Glutamatergic neuron (in vitro differentiated cells): Measurements from ENCODE around the gene CHPT1. TPM values are rescaled to one million over a fixed set of nuclear protein-coding genes. Genes with fewer than 3 reads are reported as not detected.

ENCODE experiments used
- DNase-seq: peaks from one replicate; pipeline ENCODE4 v3.0.0; 2022
- H3K27ac Mint-ChIP-seq: one replicate; pipeline ENCODE4 v1.8.0; 2020; ENCODE audit warnings: mild to moderate bottlenecking, mixed read lengths, inconsistent platforms; ENCODE audit not compliant: unreplicated experiment
- H3K27me3 Mint-ChIP-seq: one replicate; pipeline ENCODE4 v1.8.0; 2020; ENCODE audit warnings: mild to moderate bottlenecking, moderate library complexity, mixed read lengths, inconsistent platforms; ENCODE audit not compliant: unreplicated experiment
- H3K36me3 Mint-ChIP-seq: one replicate; pipeline ENCODE4 v1.8.0; 2020; ENCODE audit warnings: mild to moderate bottlenecking, mixed read lengths, inconsistent platforms; ENCODE audit not compliant: unreplicated experiment
- H3K4me1 Mint-ChIP-seq: one replicate; pipeline ENCODE4 v1.8.0; 2020; ENCODE audit warnings: mild to moderate bottlenecking, low read depth, mixed read lengths, inconsistent platforms; ENCODE audit not compliant: unreplicated experiment
- H3K4me3 Mint-ChIP-seq: one replicate; pipeline ENCODE4 v1.8.0; 2020; ENCODE audit warnings: mild to moderate bottlenecking, mixed read lengths, inconsistent platforms; ENCODE audit not compliant: unreplicated experiment
- H3K9me3 Mint-ChIP-seq: one replicate; pipeline ENCODE4 v1.8.0; 2020; ENCODE audit warnings: mild to moderate bottlenecking, moderate library complexity, mixed read lengths, inconsistent platforms; ENCODE audit not compliant: unreplicated experiment
- total RNA-seq: library from RNA; stranded (reverse); fragmentation: NEBNext Ultra II Directional; extraction: Animal tissue kit (Norgen Biotek cat#: 25700); gene quantifications from one replicate; pipeline ENCODE4 v1.2.1, GENCODE V29; 2021; ENCODE audit not compliant: unreplicated experiment
- TF ChIP-seq, protein P1 (sequence below): fragments of 200-600 bp; sonication (generic); IDR thresholded peaks from one replicate; pipeline ENCODE4 v1.5.0; 2021; ENCODE audit not compliant: partially characterized antibody, unreplicated experiment

Gene CHPT1
- total RNA-seq, 1 donor from 2014 or later = 9.2 TPM

DNA sequence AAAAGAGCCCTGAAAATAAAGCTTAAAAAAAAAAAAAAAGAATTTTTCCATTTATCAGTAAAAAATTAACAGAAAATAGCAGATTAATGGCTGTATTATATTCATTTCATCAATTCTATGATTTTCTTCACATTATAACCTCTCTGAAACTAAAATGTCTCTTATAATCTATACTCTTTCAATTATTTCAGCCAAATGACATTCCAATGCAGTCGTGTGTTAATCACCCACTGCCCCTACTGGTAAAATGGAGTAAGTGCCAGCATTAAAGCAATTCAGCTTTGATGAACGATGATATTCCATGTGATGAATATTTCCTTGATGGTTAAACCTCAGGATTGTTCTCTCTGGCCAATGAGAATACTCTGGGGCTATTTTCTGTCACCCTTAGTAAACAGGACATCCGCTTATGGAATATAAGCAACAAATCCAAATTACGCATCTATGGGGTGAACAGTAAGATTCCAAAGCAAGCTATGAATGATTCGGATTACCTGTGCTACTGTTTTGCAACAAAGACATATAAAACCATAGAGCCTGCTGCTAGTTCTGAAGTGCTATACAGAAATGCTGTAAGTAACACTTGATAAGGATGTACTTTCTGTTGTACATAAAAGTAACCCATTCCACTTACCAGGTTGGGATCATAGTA is 62.1 kb downstream of the CHPT1 start:
- TF ChIP-seq, protein P1, sequence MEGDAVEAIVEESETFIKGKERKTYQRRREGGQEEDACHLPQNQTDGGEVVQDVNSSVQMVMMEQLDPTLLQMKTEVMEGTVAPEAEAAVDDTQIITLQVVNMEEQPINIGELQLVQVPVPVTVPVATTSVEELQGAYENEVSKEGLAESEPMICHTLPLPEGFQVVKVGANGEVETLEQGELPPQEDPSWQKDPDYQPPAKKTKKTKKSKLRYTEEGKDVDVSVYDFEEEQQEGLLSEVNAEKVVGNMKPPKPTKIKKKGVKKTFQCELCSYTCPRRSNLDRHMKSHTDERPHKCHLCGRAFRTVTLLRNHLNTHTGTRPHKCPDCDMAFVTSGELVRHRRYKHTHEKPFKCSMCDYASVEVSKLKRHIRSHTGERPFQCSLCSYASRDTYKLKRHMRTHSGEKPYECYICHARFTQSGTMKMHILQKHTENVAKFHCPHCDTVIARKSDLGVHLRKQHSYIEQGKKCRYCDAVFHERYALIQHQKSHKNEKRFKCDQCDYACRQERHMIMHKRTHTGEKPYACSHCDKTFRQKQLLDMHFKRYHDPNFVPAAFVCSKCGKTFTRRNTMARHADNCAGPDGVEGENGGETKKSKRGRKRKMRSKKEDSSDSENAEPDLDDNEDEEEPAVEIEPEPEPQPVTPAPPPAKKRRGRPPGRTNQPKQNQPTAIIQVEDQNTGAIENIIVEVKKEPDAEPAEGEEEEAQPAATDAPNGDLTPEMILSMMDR = peak; percentile 79
- H3K27me3 Mint-ChIP-seq = no peaks in the 10 kb centered on the region
- no peak overlapping the region for H3K27ac Mint-ChIP-seq
- no peaks in the 10 kb centered on the region for H3K36me3 Mint-ChIP-seq
- no peaks in the 10 kb centered on the region for H3K9me3 Mint-ChIP-seq
- no peak for DNase-seq
- no peaks in the 10 kb centered on the region for H3K4me1 Mint-ChIP-seq
- no peak overlapping the region for H3K4me3 Mint-ChIP-seq

DNA sequence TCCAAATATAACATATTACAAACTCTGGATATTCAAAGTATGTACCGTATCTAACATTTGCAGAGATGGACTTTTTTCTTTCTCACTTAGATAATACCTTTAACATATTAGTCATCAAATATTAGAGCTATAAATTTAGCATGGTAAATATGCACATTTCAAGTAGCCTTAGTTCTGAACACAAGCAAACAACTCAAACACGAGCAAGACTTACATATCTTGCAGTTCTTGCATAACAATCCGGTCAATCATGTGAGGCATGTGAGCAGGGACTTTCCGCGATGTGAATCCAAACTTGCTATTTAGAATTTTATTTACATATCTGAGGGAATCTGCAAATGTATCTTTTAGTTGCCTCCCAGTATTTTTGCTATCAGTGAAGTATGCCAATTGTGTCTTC is 63.9 kb downstream of the CHPT1 start:
- DNase-seq = no peak
- no peak overlapping the region for H3K4me3 Mint-ChIP-seq
- H3K27me3 Mint-ChIP-seq = no peaks in the 10 kb centered on the region
- no peaks in the 10 kb centered on the region for H3K36me3 Mint-ChIP-seq
- TF ChIP-seq, protein P1 = no peak
- H3K27ac Mint-ChIP-seq = no peak overlapping the region
- no peaks in the 10 kb centered on the region for H3K9me3 Mint-ChIP-seq
- no peaks in the 10 kb centered on the region for H3K4me1 Mint-ChIP-seq

DNA sequence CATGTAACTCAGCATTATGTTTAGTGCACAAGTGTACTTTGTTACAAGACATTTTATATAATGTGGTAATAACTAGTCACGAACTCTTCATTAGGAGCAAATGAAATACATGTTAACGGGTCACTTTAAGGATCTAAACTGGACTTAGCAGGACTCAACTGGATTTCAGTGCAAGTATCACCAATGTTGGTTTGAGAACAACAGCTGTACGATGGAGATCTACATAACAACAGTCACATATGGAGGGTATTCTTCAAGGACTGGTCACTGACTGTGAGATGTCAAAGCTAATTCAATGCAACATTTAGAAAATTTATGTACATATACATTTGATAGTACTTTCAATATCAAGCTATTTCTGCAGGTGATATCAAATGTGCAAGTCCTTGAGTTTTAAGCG is 64.3 kb downstream of the CHPT1 start:
- no peak for DNase-seq
- H3K36me3 Mint-ChIP-seq = no peaks in the 10 kb centered on the region
- H3K27ac Mint-ChIP-seq = no peak overlapping the region
- no peaks in the 10 kb centered on the region for H3K27me3 Mint-ChIP-seq
- H3K4me3 Mint-ChIP-seq = no peak overlapping the region
- TF ChIP-seq, protein P1 = no peak
- no peaks in the 10 kb centered on the region for H3K9me3 Mint-ChIP-seq
- no peaks in the 10 kb centered on the region for H3K4me1 Mint-ChIP-seq

DNA sequence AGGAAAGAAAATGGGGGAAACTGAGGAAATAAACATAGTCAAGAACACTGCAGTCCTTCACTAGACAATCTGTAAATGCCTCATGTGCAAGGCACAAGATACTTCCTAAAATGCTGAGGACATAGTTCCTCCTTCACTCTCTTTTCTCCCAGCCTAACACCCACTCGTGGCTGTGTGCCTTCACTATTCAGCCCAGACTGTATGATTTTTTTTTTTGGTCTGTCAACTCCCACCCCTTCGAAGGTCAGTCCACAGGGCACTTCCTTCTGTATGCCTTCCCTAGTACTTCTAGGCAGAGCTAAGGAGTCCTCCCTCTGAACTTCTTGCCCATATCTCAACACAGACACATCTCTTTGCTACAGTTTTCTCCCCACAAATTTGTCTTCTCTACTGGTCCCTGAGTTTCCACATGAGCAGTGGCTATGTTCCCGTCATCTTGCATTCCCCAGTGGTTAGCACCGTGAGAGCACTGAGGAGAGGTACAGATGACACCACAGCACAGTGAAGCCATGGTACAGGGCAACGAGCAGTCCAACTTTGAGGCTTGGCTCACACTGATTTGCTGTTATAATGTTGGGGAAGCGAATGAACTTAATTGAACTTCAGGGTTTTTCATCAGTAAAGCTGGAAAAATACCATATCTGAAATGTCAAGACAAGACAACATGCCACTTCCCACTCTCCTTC is 65.9 kb downstream of the CHPT1 start:
- TF ChIP-seq, protein P1 = no peak
- H3K36me3 Mint-ChIP-seq = no peaks in the 10 kb centered on the region
- no peak overlapping the region for H3K4me3 Mint-ChIP-seq
- H3K4me1 Mint-ChIP-seq = no peaks in the 10 kb centered on the region
- no peak for DNase-seq
- no peaks in the 10 kb centered on the region for H3K9me3 Mint-ChIP-seq
- H3K27me3 Mint-ChIP-seq = no peaks in the 10 kb centered on the region
- H3K27ac Mint-ChIP-seq = no peak overlapping the region

DNA sequence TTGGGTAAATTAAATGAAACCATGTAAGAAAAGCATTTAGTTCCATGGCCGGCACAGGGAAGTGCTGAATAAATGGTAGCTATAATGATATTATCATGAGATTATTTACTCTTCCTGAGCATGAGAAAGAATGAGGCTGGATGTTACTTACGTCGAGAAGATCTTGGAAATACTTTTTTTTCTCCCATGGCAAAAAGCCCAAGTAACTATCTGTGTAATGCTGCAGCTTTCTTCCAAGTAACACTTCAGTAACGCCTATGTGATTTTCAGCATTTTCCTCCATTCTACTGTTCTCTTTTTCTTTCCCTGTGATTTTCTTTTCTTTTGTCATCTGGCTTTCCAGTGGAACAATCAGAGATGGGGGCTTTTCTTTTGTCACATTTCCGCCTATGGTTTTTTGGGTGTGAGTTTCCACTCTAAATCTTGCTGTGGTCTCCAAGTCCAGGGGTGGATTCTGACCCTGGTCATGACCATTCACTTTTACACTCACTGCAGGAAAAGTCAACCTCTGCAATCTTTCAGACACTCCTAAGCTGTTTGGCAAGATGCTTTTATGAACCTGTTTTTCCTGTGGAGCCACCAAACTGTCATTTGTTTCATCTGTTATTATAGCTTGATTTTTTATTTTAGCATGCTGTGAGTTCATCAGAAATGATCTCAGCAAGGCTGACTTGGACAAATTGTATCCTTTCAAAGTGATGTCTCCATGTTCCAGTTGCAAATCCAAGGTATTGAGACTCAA is 66.8 kb downstream of the CHPT1 start:
- no peak overlapping the region for H3K27ac Mint-ChIP-seq
- DNase-seq = no peak
- H3K4me1 Mint-ChIP-seq = no peaks in the 10 kb centered on the region
- no peaks in the 10 kb centered on the region for H3K27me3 Mint-ChIP-seq
- no peaks in the 10 kb centered on the region for H3K36me3 Mint-ChIP-seq
- H3K9me3 Mint-ChIP-seq = no peaks in the 10 kb centered on the region
- no peak overlapping the region for H3K4me3 Mint-ChIP-seq
- TF ChIP-seq, protein P1 = no peak
